ENCODE results near the gene NT5DC1. TPM values are rescaled to one million over a fixed set of nuclear protein-coding genes. Genes with fewer than 3 reads are reported as not detected.

The NT5DC1 gene
- total RNA-seq, 2 donors from 2014 or later: 35.1 to 41.6 TPM

DNA sequence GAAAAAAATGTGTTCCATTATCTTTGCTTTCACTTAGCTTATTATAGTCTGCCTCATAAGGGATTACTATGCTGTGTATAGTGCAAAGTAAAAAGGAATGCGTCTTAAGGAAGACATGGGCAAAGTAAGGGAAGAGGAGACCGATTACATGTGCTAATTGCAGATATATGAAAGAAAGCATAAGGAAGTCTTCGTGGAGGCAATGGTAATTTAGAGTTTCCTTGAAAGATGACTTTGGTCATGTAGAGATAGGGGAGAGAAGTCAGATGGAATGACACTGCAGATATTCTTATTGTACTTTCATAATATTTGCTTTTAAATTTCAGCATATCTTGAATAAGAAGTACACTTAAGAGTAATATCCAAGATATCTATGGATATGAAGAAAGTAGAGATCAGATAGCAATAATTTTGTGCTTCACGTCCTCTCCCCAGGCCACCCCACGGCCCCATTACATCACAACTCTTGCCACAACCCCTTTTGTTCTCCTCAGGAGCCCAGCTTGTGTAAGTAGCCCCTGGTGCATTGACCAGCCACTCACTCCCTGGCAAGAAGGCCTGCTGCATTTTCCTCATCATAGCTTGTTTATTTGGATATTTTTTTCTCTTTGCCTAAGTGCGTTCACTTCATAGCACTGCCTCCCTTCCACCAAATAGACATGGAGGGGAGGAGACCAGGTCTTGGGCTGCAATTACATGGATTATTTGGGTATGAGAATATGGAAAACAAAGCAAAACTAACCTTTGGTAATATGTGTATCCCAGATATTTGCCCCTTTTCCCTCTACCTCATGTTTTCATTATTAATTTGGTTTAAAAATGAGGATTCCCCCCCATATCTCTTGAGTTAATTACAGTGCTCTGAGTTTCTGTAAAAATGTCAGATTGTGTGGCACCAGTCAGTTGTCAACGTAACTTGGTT lies 56.0 kb downstream of the NT5DC1 start:
- H3K27ac Mint-ChIP-seq: no peak overlapping the region
- peaks cover 5 to 7% of the 10 kb centered on the region in 2 donors for H3K36me3 Mint-ChIP-seq
- ATAC-seq (no peak), DNase-seq (ENCODE audit: low spot score in 2 of 2) (no peak)
- peaks cover 0 to 5% of the 10 kb centered on the region in 2 donors for H3K9me3 Mint-ChIP-seq

GRCh38 chr6:116157391-116157790 lies 56.7 kb downstream of the NT5DC1 start:
- H3K9me3 Mint-ChIP-seq: peaks cover 0 to 5% of the 10 kb centered on the region in 2 donors
- no peak overlapping the region for H3K27ac Mint-ChIP-seq
- peaks cover 5 to 7% of the 10 kb centered on the region in 2 donors for H3K36me3 Mint-ChIP-seq
- DNase-seq (ENCODE audit: low spot score in 2 of 2): no peak
- ATAC-seq: no peak

GRCh38 chr6:116158641-116159040 lies 58.0 kb downstream of the NT5DC1 start:
- Mint-ChIP-seq H3K36me3 (peaks cover 11 to 19% of the 10 kb centered on the region in 2 donors), H3K27ac (no peak overlapping the region), H3K9me3 (peaks cover 6 to 11% of the 10 kb centered on the region in 2 donors)
- DNase-seq (ENCODE audit: low spot score in 2 of 2) (no peak), ATAC-seq (no peak)

- peaks cover 7 to 19% of the 10 kb centered on the region in 2 donors for H3K9me3 Mint-ChIP-seq
- peaks cover 19 to 30% of the 10 kb centered on the region in 2 donors for H3K36me3 Mint-ChIP-seq
- H3K27ac Mint-ChIP-seq: no peak overlapping the region
- DNase-seq (ENCODE audit: low spot score in 2 of 2) (no peak), ATAC-seq (no peak)
Measured at GRCh38 chr6:116159782-116160524, 59.3 kb downstream of the NT5DC1 start.

DNA sequence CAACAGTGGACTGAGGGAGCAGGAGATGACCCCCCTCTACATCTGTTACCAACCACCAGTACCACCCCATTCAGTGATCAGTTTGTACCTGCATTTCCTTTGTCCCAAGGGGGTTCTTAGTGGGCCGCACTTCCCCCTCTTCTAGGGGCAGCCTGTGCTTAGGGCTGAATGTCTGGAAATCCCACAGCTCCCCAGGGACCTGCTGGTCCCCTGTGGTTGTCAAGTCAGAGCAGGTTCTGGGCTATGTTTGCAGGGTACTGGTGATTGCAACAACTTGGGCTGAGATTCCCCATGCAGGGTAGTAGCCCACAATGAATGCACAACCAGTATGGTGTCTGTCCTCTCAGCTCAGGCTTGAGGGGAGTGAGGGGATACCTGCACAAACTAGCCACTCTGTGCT lies 64.9 kb downstream of the NT5DC1 start:
- ATAC-seq (no peak), DNase-seq (ENCODE audit: low spot score in 2 of 2) (no peak)
- H3K36me3 Mint-ChIP-seq: peaks cover 24 to 45% of the 10 kb centered on the region in 2 donors
- H3K27ac Mint-ChIP-seq: no peak overlapping the region
- peaks cover 11 to 25% of the 10 kb centered on the region in 2 donors for H3K9me3 Mint-ChIP-seq

GRCh38 chr6:116166369-116166768 lies 65.7 kb downstream of the NT5DC1 start:
- H3K36me3 Mint-ChIP-seq: peaks cover 24 to 51% of the 10 kb centered on the region in 2 donors
- no peak for DNase-seq (ENCODE audit: low spot score in 2 of 2)
- H3K27ac Mint-ChIP-seq: no peak overlapping the region
- no peak for ATAC-seq
- peaks cover 11 to 30% of the 10 kb centered on the region in 2 donors for H3K9me3 Mint-ChIP-seq

DNA sequence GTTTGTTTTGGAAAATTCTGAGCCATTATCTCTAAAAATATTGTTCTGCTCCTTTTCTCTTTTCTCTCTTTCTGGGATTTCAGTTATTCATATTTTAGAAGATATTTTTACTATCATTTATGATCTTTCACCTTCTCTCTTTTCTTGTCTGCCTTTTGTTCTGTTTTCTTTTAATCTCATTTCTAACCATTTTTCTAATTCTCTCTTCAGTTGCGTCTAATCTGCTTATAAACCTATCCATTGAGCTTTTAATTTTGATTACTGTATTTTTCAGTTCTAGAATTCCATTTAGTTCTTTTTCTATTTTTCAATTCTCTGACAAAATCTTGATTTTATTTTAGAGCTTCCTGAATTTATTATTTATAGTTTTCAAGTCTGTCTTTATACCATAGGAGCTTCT lies 67.5 kb downstream of the NT5DC1 start:
- no peak for ATAC-seq

DNA sequence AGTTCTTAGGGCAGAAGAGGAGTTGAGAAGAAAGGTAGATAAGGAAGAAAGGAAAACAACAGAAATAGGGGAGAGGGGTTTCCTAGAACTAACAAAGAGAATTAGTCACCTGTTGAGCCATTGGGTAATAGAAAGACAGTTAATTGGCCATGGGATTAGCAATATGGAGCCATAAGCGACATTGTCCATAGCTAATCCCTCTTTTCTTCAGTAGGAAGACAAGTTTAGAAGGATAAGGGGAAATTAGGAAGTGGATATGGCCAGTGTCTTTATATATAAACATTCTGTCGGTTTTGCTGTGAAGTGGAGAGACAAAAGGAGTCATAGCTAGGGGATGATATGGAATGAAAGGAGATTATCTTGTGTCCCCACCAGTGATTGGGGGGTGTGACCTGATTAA lies 69.2 kb downstream of the NT5DC1 start:
- H3K27ac Mint-ChIP-seq: no peak overlapping the region
- DNase-seq (ENCODE audit: low spot score in 2 of 2) (no peak), ATAC-seq (no peak)
- H3K9me3 Mint-ChIP-seq: peaks cover 4 to 15% of the 10 kb centered on the region in 2 donors
- peaks cover 16 to 35% of the 10 kb centered on the region in 2 donors for H3K36me3 Mint-ChIP-seq

More for the DNA sequence above, 67.5 kb downstream of the NT5DC1 start:
- Mint-ChIP-seq H3K36me3 (peaks cover 22 to 49% of the 10 kb centered on the region in 2 donors), H3K9me3 (peaks cover 10 to 28% of the 10 kb centered on the region in 2 donors), H3K27ac (no peak overlapping the region)
- DNase-seq (ENCODE audit: low spot score in 2 of 2): no peak

- Mint-ChIP-seq H3K9me3 (peaks cover 7 to 19% of the 10 kb centered on the region in 2 donors), H3K36me3 (peaks cover 15 to 33% of the 10 kb centered on the region in 2 donors), H3K27ac (no peak overlapping the region)
- DNase-seq (ENCODE audit: low spot score in 2 of 2) (no peak), ATAC-seq (no peak)
Measured at GRCh38 chr6:116170358-116171057, 69.9 kb downstream of the NT5DC1 start.

DNA sequence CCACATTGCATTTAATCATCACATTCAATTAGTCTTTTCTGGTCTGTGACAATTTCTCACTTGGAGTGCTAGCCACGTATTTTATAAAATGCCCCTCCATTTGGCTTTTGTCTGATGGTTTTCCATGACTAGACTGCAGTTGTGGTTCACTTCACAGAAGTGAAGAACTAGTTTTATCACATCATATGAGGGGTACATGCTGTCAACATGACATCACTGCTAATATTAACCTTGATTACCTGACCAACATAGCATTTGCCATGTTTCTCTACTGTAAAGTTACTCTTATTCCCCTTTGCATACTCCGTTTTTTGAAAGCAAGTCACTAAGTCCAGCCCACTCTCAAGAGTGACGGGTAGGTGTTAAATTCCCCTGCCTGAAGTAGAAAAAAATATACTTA lies 73.3 kb downstream of the NT5DC1 start:
- peaks cover 8 to 19% of the 10 kb centered on the region in 2 donors for H3K9me3 Mint-ChIP-seq
- ATAC-seq (no peak), DNase-seq (ENCODE audit: low spot score in 2 of 2) (no peak)
- H3K27ac Mint-ChIP-seq: no peak overlapping the region
- H3K36me3 Mint-ChIP-seq: peaks cover 16 to 23% of the 10 kb centered on the region in 2 donors

GRCh38 chr6:116175344-116175743 lies 74.7 kb downstream of the NT5DC1 start:
- ATAC-seq (no peak), DNase-seq (ENCODE audit: low spot score in 2 of 2) (no peak)
- Mint-ChIP-seq H3K27ac (no peak overlapping the region), H3K9me3 (peaks cover 8 to 14% of the 10 kb centered on the region in 2 donors), H3K36me3 (peaks cover 16 to 23% of the 10 kb centered on the region in 2 donors)

GRCh38 chr6:116176596-116176995 lies 75.9 kb downstream of the NT5DC1 start:
- Mint-ChIP-seq H3K9me3 (peaks cover 8 to 9% of the 10 kb centered on the region in 2 donors), H3K36me3 (peaks cover 12 to 16% of the 10 kb centered on the region in 2 donors), H3K27ac (no peak overlapping the region)
- DNase-seq (ENCODE audit: low spot score in 2 of 2): no peak
- no peak for ATAC-seq

- ATAC-seq: no peak
- H3K36me3 Mint-ChIP-seq: peaks cover 6% of the 10 kb centered on the region in 2 donors
- peaks cover 6% of the 10 kb centered on the region in 2 donors for H3K9me3 Mint-ChIP-seq
- no peak overlapping the region for H3K27ac Mint-ChIP-seq
- no peak for DNase-seq (ENCODE audit: low spot score in 2 of 2)
Measured at GRCh38 chr6:116180375-116180774, 79.7 kb downstream of the NT5DC1 start.

- ATAC-seq: no peak
- Mint-ChIP-seq H3K36me3 (peaks cover 5 to 10% of the 10 kb centered on the region in 2 donors), H3K27ac (no peak overlapping the region), H3K9me3 (peaks cover 0 to 4% of the 10 kb centered on the region in 2 donors)
- DNase-seq (ENCODE audit: low spot score in 2 of 2): no peak
Measured at GRCh38 chr6:116189472-116189871, 88.8 kb downstream of the NT5DC1 start.

DNA sequence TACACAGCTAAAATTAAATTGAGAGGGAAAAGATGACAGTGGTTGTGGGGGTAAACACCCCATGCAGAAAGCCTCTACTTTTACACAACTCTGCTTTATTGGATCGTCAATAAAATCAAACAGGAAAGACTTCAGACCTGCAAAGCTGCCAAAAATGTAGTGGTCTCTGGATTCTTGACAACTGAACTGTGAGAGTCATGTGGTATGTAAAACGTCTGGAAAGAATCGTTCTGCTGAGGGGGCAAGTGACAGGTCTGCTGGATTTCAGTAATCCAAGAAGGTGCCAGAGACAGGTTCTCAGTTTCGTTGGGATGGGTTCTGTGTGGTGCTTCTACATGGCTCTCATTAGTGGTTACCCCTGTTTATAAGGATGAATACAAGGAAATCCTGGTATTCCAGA lies 89.9 kb downstream of the NT5DC1 start:
- no peak overlapping the region for H3K27ac Mint-ChIP-seq
- no peak for DNase-seq (ENCODE audit: low spot score in 2 of 2)
- H3K36me3 Mint-ChIP-seq: peaks cover 5 to 10% of the 10 kb centered on the region in 2 donors

GRCh38 chr6:116191881-116192280 lies 91.2 kb downstream of the NT5DC1 start:
- Mint-ChIP-seq H3K27ac (no peak overlapping the region), H3K36me3 (peaks cover 0 to 5% of the 10 kb centered on the region in 2 donors), H3K9me3 (no peaks in the 10 kb centered on the region)
- no peak for ATAC-seq
- no peak for DNase-seq (ENCODE audit: low spot score in 2 of 2)

More for the DNA sequence above, 89.9 kb downstream of the NT5DC1 start:
- no peak for ATAC-seq
- peaks cover 0 to 4% of the 10 kb centered on the region in 2 donors for H3K9me3 Mint-ChIP-seq
